ENCODE measurements around the gene KRT24.

DNA sequence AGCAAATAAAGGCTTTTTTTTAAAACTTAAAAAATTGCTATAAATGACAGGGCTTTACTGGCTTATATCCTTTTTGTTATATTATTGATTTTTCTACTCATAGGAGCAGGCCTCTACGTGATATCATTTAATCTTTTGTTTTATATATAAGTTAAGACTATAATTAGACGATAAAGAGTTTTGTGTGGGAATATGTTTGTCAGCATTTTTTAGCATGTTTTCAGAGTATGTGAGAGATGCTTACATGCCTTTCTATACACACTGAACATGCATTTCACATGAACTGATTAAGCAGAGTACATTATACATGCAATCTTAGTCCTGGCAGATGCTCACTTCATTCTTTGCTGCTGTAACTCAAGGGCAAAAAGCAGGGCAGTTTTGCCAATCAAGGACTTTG, 30.9 kb downstream of the KRT24 start:
- TF ChIP-seq, protein P1, sequence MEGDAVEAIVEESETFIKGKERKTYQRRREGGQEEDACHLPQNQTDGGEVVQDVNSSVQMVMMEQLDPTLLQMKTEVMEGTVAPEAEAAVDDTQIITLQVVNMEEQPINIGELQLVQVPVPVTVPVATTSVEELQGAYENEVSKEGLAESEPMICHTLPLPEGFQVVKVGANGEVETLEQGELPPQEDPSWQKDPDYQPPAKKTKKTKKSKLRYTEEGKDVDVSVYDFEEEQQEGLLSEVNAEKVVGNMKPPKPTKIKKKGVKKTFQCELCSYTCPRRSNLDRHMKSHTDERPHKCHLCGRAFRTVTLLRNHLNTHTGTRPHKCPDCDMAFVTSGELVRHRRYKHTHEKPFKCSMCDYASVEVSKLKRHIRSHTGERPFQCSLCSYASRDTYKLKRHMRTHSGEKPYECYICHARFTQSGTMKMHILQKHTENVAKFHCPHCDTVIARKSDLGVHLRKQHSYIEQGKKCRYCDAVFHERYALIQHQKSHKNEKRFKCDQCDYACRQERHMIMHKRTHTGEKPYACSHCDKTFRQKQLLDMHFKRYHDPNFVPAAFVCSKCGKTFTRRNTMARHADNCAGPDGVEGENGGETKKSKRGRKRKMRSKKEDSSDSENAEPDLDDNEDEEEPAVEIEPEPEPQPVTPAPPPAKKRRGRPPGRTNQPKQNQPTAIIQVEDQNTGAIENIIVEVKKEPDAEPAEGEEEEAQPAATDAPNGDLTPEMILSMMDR (conservative IDR thresholded peaks at IDR 0.05 in 1 of 2, IDR thresholded peaks at IDR 0.05 in 1 of 2; ENCODE audit: low read depth in 1 of 2, low read length in 2 of 2), result no peak
- no peak for TF ChIP-seq EZH2 (IDR thresholded peaks at IDR 0.05; ENCODE audit: low read length, missing control alignments)

Data from fibroblast of lung (primary cell).